Measurements from ENCODE around the gene FYN. TPM values are rescaled to one million over a fixed set of nuclear protein-coding genes. Genes with fewer than 3 reads are reported as not detected.
A peak's percentile ranks its signal among the peaks of the same experiment; 100 is the strongest.

The FYN gene
- total and polyA plus RNA-seq, 4 donors: 11.2 to 28.3 (median 19.7) TPM

GRCh38 chr6:111669326-111669725 lies 203.9 kb downstream of the FYN start:
- H3K27ac ChIP-seq (ENCODE audit: low read depth in 1 of 2, low read length in 2 of 2): no peak overlapping the region
- peaks cover 3 to 35% (median 28%) of the 10 kb centered on the region in 4 donors for H3K36me3 ChIP-seq (ENCODE audit: control insufficient read depth in 4 of 4, insufficient read depth in 3 of 4, low read depth in 1 of 4, low read length in 3 of 4)
- 84% methylated on average over 4 of the region's 4 CpGs for WGBS
- no peak overlapping the region for H3K4me3 ChIP-seq (ENCODE audit: low read depth in 1 of 3, low read length in 3 of 3)
- no peak overlapping the region for H3K9ac ChIP-seq (ENCODE audit: low read depth in 1 of 2, low read length in 2 of 2)
- H3K9me3 ChIP-seq (ENCODE audit: control insufficient read depth in 4 of 4, low read length in 3 of 4): no peaks in the 10 kb centered on the region
- no peaks in the 10 kb centered on the region for H3K27me3 ChIP-seq (ENCODE audit: control insufficient read depth in 4 of 4, insufficient read depth in 4 of 4, low read length in 3 of 4)
- no peak for DNase-seq (ENCODE audit: low spot score)
- TF ChIP-seq JUND (IDR thresholded peaks at IDR 0.05) (no peak), YY1 (IDR thresholded peaks at IDR 0.05) (no peak), TAF1 (conservative IDR thresholded peaks at IDR 0.05) (no peak), FOXA1 (IDR thresholded peaks at IDR 0.05) (no peak), ATF3 (IDR thresholded peaks at IDR 0.05) (no peak), FOXA2 (IDR thresholded peaks at IDR 0.05) (no peak), RAD21 (IDR thresholded peaks at IDR 0.05) (no peak), SP1 (IDR thresholded peaks at IDR 0.05) (no peak), CTCF (IDR thresholded peaks at IDR 0.05; ENCODE audit: low read depth, low read length, missing input control) (no peak), HNF4A (conservative IDR thresholded peaks at IDR 0.05) (no peak), RXRA (IDR thresholded peaks at IDR 0.05) (no peak), EGR1 (IDR thresholded peaks at IDR 0.05; ENCODE audit: low read depth in 2 of 2) (no peak), HNF4G (IDR thresholded peaks at IDR 0.05) (no peak), GABPA (IDR thresholded peaks at IDR 0.05 in 1 of 2, conservative IDR thresholded peaks at IDR 0.05 in 1 of 2) (no peak), NR2F2 (IDR thresholded peaks at IDR 0.05) (no peak)
- TF ChIP-seq, protein P1, sequence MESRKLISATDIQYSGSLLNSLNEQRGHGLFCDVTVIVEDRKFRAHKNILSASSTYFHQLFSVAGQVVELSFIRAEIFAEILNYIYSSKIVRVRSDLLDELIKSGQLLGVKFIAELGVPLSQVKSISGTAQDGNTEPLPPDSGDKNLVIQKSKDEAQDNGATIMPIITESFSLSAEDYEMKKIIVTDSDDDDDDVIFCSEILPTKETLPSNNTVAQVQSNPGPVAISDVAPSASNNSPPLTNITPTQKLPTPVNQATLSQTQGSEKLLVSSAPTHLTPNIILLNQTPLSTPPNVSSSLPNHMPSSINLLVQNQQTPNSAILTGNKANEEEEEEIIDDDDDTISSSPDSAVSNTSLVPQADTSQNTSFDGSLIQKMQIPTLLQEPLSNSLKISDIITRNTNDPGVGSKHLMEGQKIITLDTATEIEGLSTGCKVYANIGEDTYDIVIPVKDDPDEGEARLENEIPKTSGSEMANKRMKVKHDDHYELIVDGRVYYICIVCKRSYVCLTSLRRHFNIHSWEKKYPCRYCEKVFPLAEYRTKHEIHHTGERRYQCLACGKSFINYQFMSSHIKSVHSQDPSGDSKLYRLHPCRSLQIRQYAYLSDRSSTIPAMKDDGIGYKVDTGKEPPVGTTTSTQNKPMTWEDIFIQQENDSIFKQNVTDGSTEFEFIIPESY (IDR thresholded peaks at IDR 0.05): no peak
- H3K4me1 ChIP-seq (ENCODE audit: control insufficient read depth in 4 of 4, insufficient read depth in 4 of 4, low read length in 3 of 4): peaks cover 0 to 2% (median 0%) of the 10 kb centered on the region in 4 donors

DNA sequence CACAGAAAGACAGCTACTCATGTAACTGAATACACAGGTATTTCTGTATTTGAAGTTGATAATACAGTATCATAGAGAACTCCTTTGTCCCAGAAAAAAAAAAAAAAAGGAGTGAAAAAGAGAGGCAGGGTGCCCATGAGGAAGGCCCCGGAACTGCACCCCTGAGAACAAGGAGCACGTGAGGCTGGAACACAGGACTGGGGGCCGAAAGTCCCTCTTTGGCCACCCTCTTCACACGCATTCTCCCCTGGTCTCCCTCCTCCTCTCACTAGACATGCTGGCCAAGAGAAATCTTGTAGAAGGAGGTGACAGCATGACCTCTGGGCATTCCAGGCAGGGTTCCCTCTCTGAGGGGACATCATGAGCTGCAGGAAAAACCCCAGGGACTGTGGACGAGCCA lies 204.8 kb downstream of the FYN start:
- 93% methylated on average over 5 of the region's 5 CpGs for WGBS
- Histone ChIP-seq H3K27ac (ENCODE audit: low read depth in 1 of 2, low read length in 2 of 2) (no peak overlapping the region), H3K27me3 (ENCODE audit: control insufficient read depth in 4 of 4, insufficient read depth in 4 of 4, low read length in 3 of 4) (no peaks in the 10 kb centered on the region), H3K9me3 (ENCODE audit: control insufficient read depth in 4 of 4, low read length in 3 of 4) (no peaks in the 10 kb centered on the region), H3K4me1 (ENCODE audit: control insufficient read depth in 4 of 4, insufficient read depth in 4 of 4, low read length in 3 of 4) (peaks cover 0 to 2% (median 0%) of the 10 kb centered on the region in 4 donors), H3K36me3 (ENCODE audit: control insufficient read depth in 4 of 4, insufficient read depth in 3 of 4, low read depth in 1 of 4, low read length in 3 of 4) (peaks cover 0 to 32% (median 22%) of the 10 kb centered on the region in 4 donors), H3K9ac (ENCODE audit: low read depth in 1 of 2, low read length in 2 of 2) (no peak overlapping the region), H3K4me3 (ENCODE audit: low read depth in 1 of 3, low read length in 3 of 3) (no peak overlapping the region)
- no peak for DNase-seq (ENCODE audit: low spot score)
- TF ChIP-seq HNF4G (IDR thresholded peaks at IDR 0.05) (no peak), REST (IDR thresholded peaks at IDR 0.05) (no peak), HNF4A (conservative IDR thresholded peaks at IDR 0.05) (no peak), FOXA1 (IDR thresholded peaks at IDR 0.05) (no peak), YY1 (IDR thresholded peaks at IDR 0.05) (no peak), ATF3 (IDR thresholded peaks at IDR 0.05) (no peak), RAD21 (IDR thresholded peaks at IDR 0.05) (no peak), EGR1 (IDR thresholded peaks at IDR 0.05; ENCODE audit: low read depth in 2 of 2) (no peak), NR2F2 (IDR thresholded peaks at IDR 0.05) (peak; percentile 14), TAF1 (conservative IDR thresholded peaks at IDR 0.05) (no peak), FOXA2 (IDR thresholded peaks at IDR 0.05) (no peak), CTCF (IDR thresholded peaks at IDR 0.05; ENCODE audit: low read depth, low read length, missing input control) (peak; percentile 17), JUND (IDR thresholded peaks at IDR 0.05) (no peak)
- TF ChIP-seq, protein P1 (IDR thresholded peaks at IDR 0.05): no peak
